ENCODE results near the gene RCE1.

RCE1 gene

DNA sequence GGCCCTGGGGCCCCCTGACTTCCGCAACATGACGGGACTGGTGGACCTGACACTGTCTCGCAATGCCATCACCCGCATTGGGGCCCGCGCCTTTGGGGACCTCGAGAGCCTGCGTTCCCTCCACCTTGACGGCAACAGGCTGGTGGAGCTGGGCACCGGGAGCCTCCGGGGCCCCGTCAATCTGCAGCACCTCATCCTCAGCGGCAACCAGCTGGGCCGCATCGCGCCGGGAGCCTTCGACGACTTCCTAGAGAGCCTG is 14.6 kb downstream of the RCE1 start:
- no peak for DNase-seq
- Histone ChIP-seq H3K9me3 (ENCODE audit: control insufficient read depth, low read length) (no peaks in the 10 kb centered on the region), H3K9ac (ENCODE audit: low read length) (no peak overlapping the region), H4K91ac (ENCODE audit: low read length) (no peak overlapping the region), H2AFZ (ENCODE audit: low read depth, low read length) (no peak overlapping the region), H3K4ac (ENCODE audit: low read depth in 1 of 2, low read length in 2 of 2) (peak overlapping the region in 1 of 2 experiments; percentile 27), H2BK12ac (ENCODE audit: low read length in 2 of 2) (no peak overlapping the region), H3K27me3 (ENCODE audit: control insufficient read depth in 1 of 2, insufficient read depth in 1 of 2, low read length in 2 of 2) (no peaks in the 10 kb centered on the region), H3K18ac (ENCODE audit: low read depth in 1 of 2, low read length in 2 of 2) (no peak overlapping the region), H3K27ac (ENCODE audit: low read length, poor library complexity, severe bottlenecking) (no peak overlapping the region), H2AK5ac (ENCODE audit: low read length, severe bottlenecking) (no peak overlapping the region), H3K36me3 (ENCODE audit: control insufficient read depth in 1 of 2, insufficient read depth in 2 of 2, low read depth in 1 of 2, low read length in 2 of 2) (peaks cover 0 to 60% of the 10 kb centered on the region in 2 experiments), H2BK5ac (ENCODE audit: low read depth, low read length, poor library complexity, severe bottlenecking) (no peak overlapping the region), H3K4me2 (ENCODE audit: low read length, poor library complexity, severe bottlenecking) (peak overlapping the region; percentile 95), H3K23ac (ENCODE audit: low read length in 2 of 2) (no peak overlapping the region), H4K8ac (ENCODE audit: low read length) (peak overlapping the region; percentile 51), H3K4me3 (ENCODE audit: insufficient read depth in 1 of 2, low read depth in 1 of 2, low read length in 2 of 2) (peak overlapping the region in 1 of 2 experiments; percentile 68), H2BK120ac (ENCODE audit: low read depth, low read length) (no peak overlapping the region), H3K79me1 (replicated peaks; ENCODE audit: low read length, poor library complexity, severe bottlenecking) (peaks cover 14% of the 10 kb centered on the region), H3K4me1 (ENCODE audit: control insufficient read depth, insufficient read depth, low read depth, low read length) (peaks cover 28% of the 10 kb centered on the region), H3K14ac (ENCODE audit: low read length in 2 of 2) (no peak overlapping the region), H2BK15ac (ENCODE audit: low read depth, poor library complexity, severe bottlenecking) (no peak overlapping the region)
- 93% methylated on average over 19 of the region's 19 CpGs for WGBS

DNA sequence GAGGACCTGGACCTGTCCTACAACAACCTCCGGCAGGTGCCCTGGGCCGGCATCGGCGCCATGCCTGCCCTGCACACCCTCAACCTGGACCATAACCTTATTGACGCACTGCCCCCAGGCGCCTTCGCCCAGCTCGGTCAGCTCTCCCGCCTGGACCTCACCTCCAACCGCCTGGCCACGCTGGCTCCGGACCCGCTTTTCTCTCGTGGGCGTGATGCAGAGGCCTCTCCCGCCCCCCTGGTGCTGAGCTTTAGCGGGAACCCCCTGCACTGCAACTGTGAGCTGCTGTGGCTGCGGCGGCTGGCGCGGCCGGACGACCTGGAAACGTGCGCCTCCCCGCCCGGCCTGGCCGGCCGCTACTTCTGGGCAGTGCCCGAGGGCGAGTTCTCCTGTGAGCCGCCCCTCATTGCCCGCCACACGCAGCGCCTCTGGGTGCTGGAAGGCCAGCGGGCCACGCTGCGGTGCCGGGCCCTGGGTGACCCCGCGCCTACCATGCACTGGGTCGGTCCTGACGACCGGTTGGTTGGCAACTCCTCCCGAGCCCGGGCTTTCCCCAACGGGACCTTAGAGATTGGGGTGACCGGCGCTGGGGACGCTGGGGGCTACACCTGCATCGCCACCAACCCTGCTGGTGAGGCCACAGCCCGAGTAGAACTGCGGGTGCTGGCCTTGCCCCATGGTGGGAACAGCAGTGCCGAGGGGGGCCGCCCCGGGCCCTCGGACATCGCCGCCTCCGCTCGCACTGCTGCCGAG is 15.1 kb downstream of the RCE1 start:
- H2AFZ ChIP-seq (ENCODE audit: low read depth, low read length) = no peak overlapping the region
- no peak overlapping the region for H3K4ac ChIP-seq (ENCODE audit: low read depth in 1 of 2, low read length in 2 of 2)
- H4K8ac ChIP-seq (ENCODE audit: low read length) = no peak overlapping the region
- DNase-seq = no peak
- H3K23ac ChIP-seq (ENCODE audit: low read length in 2 of 2) = no peak overlapping the region
- 96% methylated on average over 62 of the region's 62 CpGs for WGBS
- H3K4me2 ChIP-seq (ENCODE audit: low read length, poor library complexity, severe bottlenecking) = no peak overlapping the region
- H3K4me1 ChIP-seq (ENCODE audit: control insufficient read depth, insufficient read depth, low read depth, low read length) = peaks cover 28% of the 10 kb centered on the region
- no peak overlapping the region for H2BK120ac ChIP-seq (ENCODE audit: low read depth, low read length)
- H3K9ac ChIP-seq (ENCODE audit: low read length) = no peak overlapping the region
- no peak overlapping the region for H3K4me3 ChIP-seq (ENCODE audit: insufficient read depth in 1 of 2, low read depth in 1 of 2, low read length in 2 of 2)
- peaks cover 0 to 57% of the 10 kb centered on the region in 2 experiments for H3K36me3 ChIP-seq (ENCODE audit: control insufficient read depth in 1 of 2, insufficient read depth in 2 of 2, low read depth in 1 of 2, low read length in 2 of 2)
- no peak overlapping the region for H2BK12ac ChIP-seq (ENCODE audit: low read length in 2 of 2)
- H3K9me3 ChIP-seq (ENCODE audit: control insufficient read depth, low read length) = no peaks in the 10 kb centered on the region
- H3K14ac ChIP-seq (ENCODE audit: low read length in 2 of 2) = no peak overlapping the region
- no peaks in the 10 kb centered on the region for H3K27me3 ChIP-seq (ENCODE audit: control insufficient read depth in 1 of 2, insufficient read depth in 1 of 2, low read length in 2 of 2)
- H2AK5ac ChIP-seq (ENCODE audit: low read length, severe bottlenecking) = no peak overlapping the region
- no peak overlapping the region for H2BK15ac ChIP-seq (ENCODE audit: low read depth, poor library complexity, severe bottlenecking)
- no peak overlapping the region for H4K91ac ChIP-seq (ENCODE audit: low read length)
- H2BK5ac ChIP-seq (ENCODE audit: low read depth, low read length, poor library complexity, severe bottlenecking) = no peak overlapping the region
- no peak overlapping the region for H3K27ac ChIP-seq (ENCODE audit: low read length, poor library complexity, severe bottlenecking)
- no peak overlapping the region for H3K18ac ChIP-seq (ENCODE audit: low read depth in 1 of 2, low read length in 2 of 2)
- peaks cover 14% of the 10 kb centered on the region for H3K79me1 ChIP-seq (replicated peaks; ENCODE audit: low read length, poor library complexity, severe bottlenecking)

GRCh38 chr11:66858939-66859685 is 15.9 kb downstream of the RCE1 start:
- no peak overlapping the region for H2AK5ac ChIP-seq (ENCODE audit: low read length, severe bottlenecking)
- H3K18ac ChIP-seq (ENCODE audit: low read depth in 1 of 2, low read length in 2 of 2) = no peak overlapping the region
- H3K23ac ChIP-seq (ENCODE audit: low read length in 2 of 2) = no peak overlapping the region
- DNase-seq = no peak
- no peak overlapping the region for H3K4me2 ChIP-seq (ENCODE audit: low read length, poor library complexity, severe bottlenecking)
- no peaks in the 10 kb centered on the region for H3K27me3 ChIP-seq (ENCODE audit: control insufficient read depth in 1 of 2, insufficient read depth in 1 of 2, low read length in 2 of 2)
- no peak overlapping the region for H3K4ac ChIP-seq (ENCODE audit: low read depth in 1 of 2, low read length in 2 of 2)
- H3K14ac ChIP-seq (ENCODE audit: low read length in 2 of 2) = no peak overlapping the region
- H3K36me3 ChIP-seq (ENCODE audit: control insufficient read depth in 1 of 2, insufficient read depth in 2 of 2, low read depth in 1 of 2, low read length in 2 of 2) = peaks cover 0 to 63% of the 10 kb centered on the region in 2 experiments
- H3K27ac ChIP-seq (ENCODE audit: low read length, poor library complexity, severe bottlenecking) = no peak overlapping the region
- H3K4me3 ChIP-seq (ENCODE audit: insufficient read depth in 1 of 2, low read depth in 1 of 2, low read length in 2 of 2) = no peak overlapping the region
- H3K79me1 ChIP-seq (replicated peaks; ENCODE audit: low read length, poor library complexity, severe bottlenecking) = peaks cover 14% of the 10 kb centered on the region
- no peak overlapping the region for H4K8ac ChIP-seq (ENCODE audit: low read length)
- 93% methylated on average over 27 of the region's 29 CpGs for WGBS
- peaks cover 28% of the 10 kb centered on the region for H3K4me1 ChIP-seq (ENCODE audit: control insufficient read depth, insufficient read depth, low read depth, low read length)
- H3K9ac ChIP-seq (ENCODE audit: low read length) = no peak overlapping the region
- H2BK12ac ChIP-seq (ENCODE audit: low read length in 2 of 2) = no peak overlapping the region
- no peak overlapping the region for H4K91ac ChIP-seq (ENCODE audit: low read length)
- no peak overlapping the region for H2BK120ac ChIP-seq (ENCODE audit: low read depth, low read length)
- H2AFZ ChIP-seq (ENCODE audit: low read depth, low read length) = no peak overlapping the region
- no peaks in the 10 kb centered on the region for H3K9me3 ChIP-seq (ENCODE audit: control insufficient read depth, low read length)
- no peak overlapping the region for H2BK15ac ChIP-seq (ENCODE audit: low read depth, poor library complexity, severe bottlenecking)
- no peak overlapping the region for H2BK5ac ChIP-seq (ENCODE audit: low read depth, low read length, poor library complexity, severe bottlenecking)

- Histone ChIP-seq H3K4ac (ENCODE audit: low read depth in 1 of 2, low read length in 2 of 2) (no peak overlapping the region), H3K4me1 (ENCODE audit: control insufficient read depth, insufficient read depth, low read depth, low read length) (peaks cover 28% of the 10 kb centered on the region), H4K8ac (ENCODE audit: low read length) (no peak overlapping the region), H2BK5ac (ENCODE audit: low read depth, low read length, poor library complexity, severe bottlenecking) (no peak overlapping the region), H3K9me3 (ENCODE audit: control insufficient read depth, low read length) (no peaks in the 10 kb centered on the region), H3K23ac (ENCODE audit: low read length in 2 of 2) (no peak overlapping the region), H2AFZ (ENCODE audit: low read depth, low read length) (no peak overlapping the region), H3K27me3 (ENCODE audit: control insufficient read depth in 1 of 2, insufficient read depth in 1 of 2, low read length in 2 of 2) (no peaks in the 10 kb centered on the region), H3K4me3 (ENCODE audit: insufficient read depth in 1 of 2, low read depth in 1 of 2, low read length in 2 of 2) (peak overlapping the region in 1 of 2 experiments; percentile 14), H3K79me1 (replicated peaks; ENCODE audit: low read length, poor library complexity, severe bottlenecking) (peaks cover 14% of the 10 kb centered on the region), H3K14ac (ENCODE audit: low read length in 2 of 2) (no peak overlapping the region), H3K4me2 (ENCODE audit: low read length, poor library complexity, severe bottlenecking) (no peak overlapping the region), H4K91ac (ENCODE audit: low read length) (no peak overlapping the region), H2BK12ac (ENCODE audit: low read length in 2 of 2) (peak overlapping the region in 1 of 2 experiments; percentile 8), H3K18ac (ENCODE audit: low read depth in 1 of 2, low read length in 2 of 2) (no peak overlapping the region), H3K27ac (ENCODE audit: low read length, poor library complexity, severe bottlenecking) (no peak overlapping the region), H2BK15ac (ENCODE audit: low read depth, poor library complexity, severe bottlenecking) (peak overlapping the region; percentile 56), H3K36me3 (ENCODE audit: control insufficient read depth in 1 of 2, insufficient read depth in 2 of 2, low read depth in 1 of 2, low read length in 2 of 2) (peaks cover 0 to 60% of the 10 kb centered on the region in 2 experiments), H2BK120ac (ENCODE audit: low read depth, low read length) (no peak overlapping the region), H3K9ac (ENCODE audit: low read length) (no peak overlapping the region), H2AK5ac (ENCODE audit: low read length, severe bottlenecking) (no peak overlapping the region)
- WGBS = 92% methylated on average over 41 of the region's 41 CpGs
- DNase-seq = no peak
Observed at GRCh38 chr11:66859686-66860448, 16.6 kb downstream of the RCE1 start.
